A673 (cell line): ENCODE results near the gene INPP5B.

Experiments
- CTCF ChIP-seq: fragments of 300-800, 200-600 bp; sonication (generic); conservative IDR thresholded peaks from 2 replicates; pipeline ENCODE4 v1.5.1; 2017; ENCODE audit warnings: low read depth, mild to moderate bottlenecking, antibody characterized with exemption, low read length, moderate library complexity, mixed read lengths
- EZH2 ChIP-seq: fragments of 200-600 bp; sonication (generic); IDR thresholded peaks from 2 replicates; pipeline ENCODE4 v1.6.1; 2017; ENCODE audit warnings: borderline replicate concordance, low read depth, mild to moderate bottlenecking, mixed read lengths, antibody characterized with exemption, low read length; ENCODE audit not compliant: poor library complexity, severe bottlenecking

GRCh38 chr1:37925316-37925715, 21.5 kb downstream of the INPP5B start:
- TF ChIP-seq CTCF (no peak), EZH2 (no peak)
